Stimulated activated CD4-positive, alpha-beta T cell treated with anti-CD3 and anti-CD28 coated beads, TNF-alpha, amount 100 ng/mL, for 48 hours (primary cell): ENCODE measurements around the gene CDH23.

Source experiments
- DNase-seq, 3 donors: peaks; one replicate each; pipeline ENCODE4 v3.0.0-alpha.2; 2020; ENCODE audit warnings: low read depth in 3 of 3

CDH23 gene

GRCh38 chr10:71816936-71817618 is 420.4 kb downstream of the CDH23 start:
- no peak for DNase-seq

- DNase-seq, result no peak
Measured at GRCh38 chr10:71817831-71818655, 421.3 kb downstream of the CDH23 start.

- no peak for DNase-seq
Measured at GRCh38 chr10:71818674-71819260, 422.0 kb downstream of the CDH23 start.

GRCh38 chr10:71819441-71819861 is 422.7 kb downstream of the CDH23 start:
- no peak for DNase-seq

GRCh38 chr10:71819985-71820384 is 423.3 kb downstream of the CDH23 start:
- no peak for DNase-seq

GRCh38 chr10:71820966-71821365 is 424.2 kb downstream of the CDH23 start:
- no peak for DNase-seq

- DNase-seq, result no peak
Measured at GRCh38 chr10:71821909-71822763, 425.4 kb downstream of the CDH23 start.

GRCh38 chr10:71823356-71823755 is 426.6 kb downstream of the CDH23 start:
- no peak for DNase-seq

- no peak for DNase-seq
Measured at GRCh38 chr10:71824333-71824732, 427.6 kb downstream of the CDH23 start.

GRCh38 chr10:71825217-71825616 is 428.5 kb downstream of the CDH23 start:
- no peak for DNase-seq

- no peak for DNase-seq
Measured at GRCh38 chr10:71827852-71828251, 431.1 kb downstream of the CDH23 start.

- DNase-seq, result no peak
Measured at GRCh38 chr10:71828702-71829101, 432.0 kb downstream of the CDH23 start.

GRCh38 chr10:71829171-71829570 is 432.5 kb downstream of the CDH23 start:
- DNase-seq, result no peak

GRCh38 chr10:71829896-71830295 is 433.2 kb downstream of the CDH23 start:
- DNase-seq, result no peak

GRCh38 chr10:71830726-71831125 is 434.0 kb downstream of the CDH23 start:
- DNase-seq, result no peak

- no peak for DNase-seq
Measured at GRCh38 chr10:71831646-71832552, 435.2 kb downstream of the CDH23 start.

GRCh38 chr10:71832967-71833366 is 436.2 kb downstream of the CDH23 start:
- no peak for DNase-seq

- DNase-seq, result no peak
Measured at GRCh38 chr10:71833451-71834342, 437.0 kb downstream of the CDH23 start.

GRCh38 chr10:71834343-71834674 is 437.6 kb downstream of the CDH23 start:
- DNase-seq, result no peak
